Esophagus muscularis mucosa (tissue), 3 donors: ENCODE results near the gene FOXP3.

Experiments used
- POLR2A ChIP-seq: fragments of 450-650 bp; IDR thresholded peaks from one replicate; pipeline ENCODE4 v1.6.1; 2017; ENCODE audit warnings: antibody characterized with exemption, moderate library complexity, mild to moderate bottlenecking, low read depth
- TF ChIP-seq, protein P1 (sequence below), 3 experiments: fragments of 200-600 bp in 2 of 3; fragments of 450-650 bp in 1 of 3; sonication (generic) in 2 of 3; IDR thresholded peaks; one replicate each; pipeline ENCODE4 v1.5.1; 2017 to 2019; ENCODE audit warnings: antibody characterized with exemption in 3 of 3, mild to moderate bottlenecking in 2 of 3, moderate library complexity in 1 of 3

GRCh38 chrX:49210406-49210805, 54.1 kb downstream of the FOXP3 start:
- no peak for TF ChIP-seq POLR2A
- TF ChIP-seq, protein P1, sequence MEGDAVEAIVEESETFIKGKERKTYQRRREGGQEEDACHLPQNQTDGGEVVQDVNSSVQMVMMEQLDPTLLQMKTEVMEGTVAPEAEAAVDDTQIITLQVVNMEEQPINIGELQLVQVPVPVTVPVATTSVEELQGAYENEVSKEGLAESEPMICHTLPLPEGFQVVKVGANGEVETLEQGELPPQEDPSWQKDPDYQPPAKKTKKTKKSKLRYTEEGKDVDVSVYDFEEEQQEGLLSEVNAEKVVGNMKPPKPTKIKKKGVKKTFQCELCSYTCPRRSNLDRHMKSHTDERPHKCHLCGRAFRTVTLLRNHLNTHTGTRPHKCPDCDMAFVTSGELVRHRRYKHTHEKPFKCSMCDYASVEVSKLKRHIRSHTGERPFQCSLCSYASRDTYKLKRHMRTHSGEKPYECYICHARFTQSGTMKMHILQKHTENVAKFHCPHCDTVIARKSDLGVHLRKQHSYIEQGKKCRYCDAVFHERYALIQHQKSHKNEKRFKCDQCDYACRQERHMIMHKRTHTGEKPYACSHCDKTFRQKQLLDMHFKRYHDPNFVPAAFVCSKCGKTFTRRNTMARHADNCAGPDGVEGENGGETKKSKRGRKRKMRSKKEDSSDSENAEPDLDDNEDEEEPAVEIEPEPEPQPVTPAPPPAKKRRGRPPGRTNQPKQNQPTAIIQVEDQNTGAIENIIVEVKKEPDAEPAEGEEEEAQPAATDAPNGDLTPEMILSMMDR (IDR thresholded peaks at IDR 0.05) = no peak
